ENCODE results near the gene VPS45. TPM values are rescaled to one million over a fixed set of nuclear protein-coding genes. Genes with fewer than 3 reads are reported as not detected.

VPS45 gene
- total RNA-seq, 1 experiment from 2014 or later: 30.3 TPM

- no peaks in the 10 kb centered on the region for H3K9me2 ChIP-seq (ENCODE audit: insufficient read depth)
- no peaks in the 10 kb centered on the region for H3K79me2 ChIP-seq (ENCODE audit: low read depth)
- ChIA-PET CTCF (no interaction called here), POLR2A (ENCODE audit: unreplicated experiment) (no interaction called here)
- no peaks in the 10 kb centered on the region for H3K9me3 ChIP-seq (ENCODE audit: insufficient read depth, low read depth)
- no peaks in the 10 kb centered on the region for H3K4me1 ChIP-seq (replicated peaks; ENCODE audit: insufficient read depth)
- no peak for TF ChIP-seq CTCF (conservative IDR thresholded peaks at IDR 0.05)
- no peak for TF ChIP-seq EZH2 (IDR thresholded peaks at IDR 0.05; ENCODE audit: low read depth)
- H3F3A ChIP-seq (ENCODE audit: insufficient read depth, low read depth): no peaks in the 10 kb centered on the region
- no TSS peak for BruUV-seq (replicated peaks)
- no peaks in the 10 kb centered on the region for H4K20me1 ChIP-seq (ENCODE audit: insufficient read depth)
- no peak for DNase-seq
- no peak overlapping the region for H3K4me3 ChIP-seq
- no peak overlapping the region for H2AFZ ChIP-seq
- intact Hi-C loops (cut with micrococcal nuclease; ENCODE audit: unreplicated experiment): no loop called here
- H3K27ac ChIP-seq: no peak overlapping the region
- no peak overlapping the region for H3K4me2 ChIP-seq
- no peaks in the 10 kb centered on the region for H3K36me3 ChIP-seq (ENCODE audit: low read depth)
- no peaks in the 10 kb centered on the region for H3K27me3 ChIP-seq (ENCODE audit: insufficient read depth, low read depth)
Observed at GRCh38 chr1:150159550-150159949, 92.0 kb downstream of the VPS45 start.

- intact Hi-C loops (cut with micrococcal nuclease; ENCODE audit: unreplicated experiment): loop anchor here (10.0 kb wide), 1 partner anchor 276 kb away; a partner anchor contains a TSS
- Histone ChIP-seq H3K4me2 (no peak overlapping the region), H3K4me3 (no peak overlapping the region), H3K27ac (no peak overlapping the region), H3K36me3 (ENCODE audit: low read depth) (no peaks in the 10 kb centered on the region), H3K9me2 (ENCODE audit: insufficient read depth) (no peaks in the 10 kb centered on the region), H3K4me1 (replicated peaks; ENCODE audit: insufficient read depth) (no peaks in the 10 kb centered on the region), H3K27me3 (ENCODE audit: insufficient read depth, low read depth) (no peaks in the 10 kb centered on the region), H3K9me3 (ENCODE audit: insufficient read depth, low read depth) (no peaks in the 10 kb centered on the region), H4K20me1 (ENCODE audit: insufficient read depth) (no peaks in the 10 kb centered on the region), H3F3A (ENCODE audit: insufficient read depth, low read depth) (no peaks in the 10 kb centered on the region), H2AFZ (no peak overlapping the region), H3K79me2 (ENCODE audit: low read depth) (no peaks in the 10 kb centered on the region)
- POLR2A ChIA-PET (ENCODE audit: unreplicated experiment): no interaction called here
- no peak for TF ChIP-seq CTCF (conservative IDR thresholded peaks at IDR 0.05)
- TF ChIP-seq EZH2 (IDR thresholded peaks at IDR 0.05; ENCODE audit: low read depth): no peak
- DNase-seq: no peak
- BruUV-seq (replicated peaks): no TSS peak
- CTCF ChIA-PET: no interaction called here
Observed at GRCh38 chr1:150160964-150161621, 93.5 kb downstream of the VPS45 start.

- no peaks in the 10 kb centered on the region for H3K79me2 ChIP-seq (ENCODE audit: low read depth)
- no peaks in the 10 kb centered on the region for H4K20me1 ChIP-seq (ENCODE audit: insufficient read depth)
- no peak for DNase-seq
- H3K4me3 ChIP-seq: no peak overlapping the region
- H2AFZ ChIP-seq: no peak overlapping the region
- no peak overlapping the region for H3K27ac ChIP-seq
- H3K36me3 ChIP-seq (ENCODE audit: low read depth): no peaks in the 10 kb centered on the region
- ChIA-PET POLR2A (ENCODE audit: unreplicated experiment) (interaction anchor here (0.6 kb wide), 1 partner anchor 25 kb away, joined by 3 read pairs; no protein-coding TSS in a partner anchor), CTCF (no interaction called here)
- no peaks in the 10 kb centered on the region for H3K9me3 ChIP-seq (ENCODE audit: insufficient read depth, low read depth)
- H3K4me2 ChIP-seq: no peak overlapping the region
- intact Hi-C loops (cut with micrococcal nuclease; ENCODE audit: unreplicated experiment): loop anchor here (10.0 kb wide), 1 partner anchor 277 kb away; a partner anchor contains a TSS
- no peak for TF ChIP-seq CTCF (conservative IDR thresholded peaks at IDR 0.05)
- TF ChIP-seq EZH2 (IDR thresholded peaks at IDR 0.05; ENCODE audit: low read depth): no peak
- H3K4me1 ChIP-seq (replicated peaks; ENCODE audit: insufficient read depth): no peaks in the 10 kb centered on the region
- no peaks in the 10 kb centered on the region for H3K27me3 ChIP-seq (ENCODE audit: insufficient read depth, low read depth)
- H3K9me2 ChIP-seq (ENCODE audit: insufficient read depth): no peaks in the 10 kb centered on the region
- H3F3A ChIP-seq (ENCODE audit: insufficient read depth, low read depth): no peaks in the 10 kb centered on the region
- BruUV-seq (replicated peaks): no TSS peak
Observed at GRCh38 chr1:150161747-150162581, 94.4 kb downstream of the VPS45 start.

Data from PC-9 (cell line).